A549 treated with Hydrocortisone at 1 μM for 4 hours (cell line): ENCODE results near the gene NLN. TPM values are rescaled to one million over a fixed set of nuclear protein-coding genes. Genes with fewer than 3 reads are reported as not detected.

Source experiments
- total RNA-seq: library from RNA; stranded (reverse); fragments of 200-300 nt; extraction: Qiagen RNA extraction; gene quantifications from 5 replicates; pipeline ENCODE4 v1.2.3, GENCODE V29; 2022

NLN gene
- total RNA-seq: 49.7 to 77.9 TPM (median 63.6 TPM) in 5 replicates

DNA sequence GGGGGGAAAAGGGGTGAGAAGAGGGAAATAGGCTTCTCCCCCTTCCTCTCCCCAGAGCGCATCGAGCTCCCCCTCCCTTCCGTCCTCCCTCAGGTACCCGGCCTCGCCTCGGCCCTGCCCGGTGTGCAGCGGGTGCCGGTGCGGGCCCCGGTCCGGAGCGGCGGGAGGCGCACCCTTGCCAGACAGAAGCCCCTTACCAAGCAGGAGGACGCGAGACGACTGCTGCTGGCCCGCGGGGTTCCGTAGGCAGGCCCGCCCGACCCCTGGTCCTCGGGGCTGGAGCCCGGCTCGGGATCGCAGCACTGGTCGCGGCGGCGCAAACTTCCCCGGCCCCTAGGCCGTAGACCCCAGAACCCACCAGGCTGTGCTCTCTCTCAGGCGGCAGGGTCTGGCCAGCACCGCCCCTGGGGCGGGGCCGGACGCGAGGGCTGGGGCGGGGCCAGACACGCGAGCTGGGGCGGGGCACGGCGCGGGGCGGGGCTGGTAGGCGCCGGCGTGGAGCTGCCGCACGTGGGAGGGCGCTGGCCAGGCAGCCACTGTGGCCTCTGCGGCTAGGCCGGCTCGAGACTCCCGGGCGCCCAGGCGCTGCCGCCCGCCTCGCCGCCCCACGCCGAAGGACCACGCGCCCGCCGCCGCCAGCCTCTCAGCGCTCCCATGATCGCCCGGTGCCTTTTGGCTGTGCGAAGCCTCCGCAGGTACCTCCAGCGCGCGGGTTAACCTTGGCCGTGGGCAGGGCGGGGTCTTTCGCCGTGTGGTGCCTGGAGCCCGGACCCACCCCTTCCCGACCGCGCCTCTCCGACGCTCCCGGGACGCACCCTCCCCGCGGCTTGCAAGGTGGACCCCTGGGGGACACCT is at the start of gene NLN, which contains the start of gene SGTB:
Gene NLN, plus strand, starts transcription at position 486 of the 855 bp plus-strand sequence. Its CDS starts 169 bp downstream, at position 655.
Gene SGTB, minus strand, starts transcription at position 390 of the 855 bp plus-strand sequence. CDS start 1,302 bp downstream, outside the sequence.

Other genes with a start within 250 kb of the NLN start
- 0.05 to 0.10 TPM (median 0.06 TPM) in 3 of 5 replicates, not detected in the others for gene ADAMTS6, start 240.3 kb upstream of the NLN start, total RNA-seq
- gene CENPK, start 159.0 kb upstream of the NLN start, total RNA-seq: 28.3 to 32.7 TPM (median 30.9 TPM) in 5 replicates
- 15.4 to 21.5 TPM (median 18.2 TPM) in 5 replicates for gene PPWD1, start 158.9 kb upstream of the NLN start, total RNA-seq
- gene TRIM23, start 97.9 kb upstream of the NLN start, total RNA-seq: 5.3 to 10.2 TPM (median 7.5 TPM) in 5 replicates
- 2.0 to 2.9 TPM (median 2.4 TPM) in 5 replicates for gene SHLD3, start 97.2 kb upstream of the NLN start, total RNA-seq
- gene TRAPPC13, start 97.2 kb upstream of the NLN start, total RNA-seq: 12.3 to 17.0 TPM (median 14.3 TPM) in 5 replicates
- gene SGTB, start 96 bp upstream of the NLN start, total RNA-seq: 5.6 to 8.7 TPM (median 7.2 TPM) in 5 replicates
- 18.3 to 43.0 TPM (median 23.0 TPM) in 5 replicates for gene ERBIN, start 204.4 kb downstream of the NLN start, total RNA-seq